ENCODE data around the gene TRMT61B.

GRCh38 chr2:28905533-28905932, 35.4 kb upstream of the TRMT61B start:
- TF ChIP-seq CTCF (IDR thresholded peaks at IDR 0.05) (no peak), POLR2A (IDR thresholded peaks at IDR 0.05) (no peak)
